GM23248 (cell line): ENCODE data around the gene VILL. TPM values are rescaled to one million over a fixed set of nuclear protein-coding genes. Genes with fewer than 3 reads are reported as not detected.
A peak's percentile ranks its signal among the peaks of the same experiment; 100 is the strongest.

Source experiments
- DNase-seq: peaks from one replicate; pipeline ENCODE4 v3.0.0-alpha.2; 2015
- H2AFZ ChIP-seq: fragments of 200-600 bp; sonication (generic); 2 replicates; pipeline ENCODE4 v1.6.1; 2016; ENCODE audit warnings: antibody characterized with exemption
- H3F3A ChIP-seq: fragments of 200-600 bp; sonication (generic); 2 replicates; pipeline ENCODE4 v1.6.1; 2016; ENCODE audit warnings: mild to moderate bottlenecking, antibody characterized with exemption, mixed run types; ENCODE audit not compliant: insufficient read depth
- H3K27ac ChIP-seq: fragments of 200-600 bp; sonication (generic); 2 replicates; pipeline ENCODE4 v1.5.1; 2016; ENCODE audit warnings: mild to moderate bottlenecking
- H3K27me3 ChIP-seq: fragments of 200-600 bp; sonication (generic); replicated peaks from 2 replicates; pipeline ENCODE4 v1.6.1; 2016; ENCODE audit warnings: mild to moderate bottlenecking; ENCODE audit not compliant: insufficient read depth
- H3K36me3 ChIP-seq: fragments of 200-600 bp; sonication (generic); 2 replicates; pipeline ENCODE4 v1.6.1; 2016; ENCODE audit warnings: low read depth, mild to moderate bottlenecking
- H3K4me1 ChIP-seq: fragments of 200-600 bp; sonication (generic); 2 replicates; pipeline ENCODE4 v1.6.1; 2016; ENCODE audit warnings: mild to moderate bottlenecking; ENCODE audit not compliant: insufficient read depth
- H3K4me2 ChIP-seq: fragments of 200-600 bp; sonication (generic); one replicate; pipeline ENCODE4 v1.6.1; 2016; ENCODE audit warnings: mild to moderate bottlenecking; ENCODE audit not compliant: unreplicated experiment
- H3K4me3 ChIP-seq: fragments of 200-600 bp; sonication (generic); 2 replicates; pipeline ENCODE4 v1.5.1; 2016; ENCODE audit warnings: mild to moderate bottlenecking
- H3K79me2 ChIP-seq: fragments of 200-600 bp; sonication (generic); 2 replicates; pipeline ENCODE4 v1.6.1; 2016; ENCODE audit warnings: mild to moderate bottlenecking; ENCODE audit not compliant: insufficient read depth
- H3K9ac ChIP-seq: fragments of 200-600 bp; sonication (generic); 2 replicates; pipeline ENCODE4 v1.6.1; 2016; ENCODE audit warnings: mild to moderate bottlenecking
- H3K9me2 ChIP-seq: fragments of 200-600 bp; sonication (generic); 2 replicates; pipeline ENCODE4 v1.6.1; 2016; ENCODE audit warnings: mixed run types, mild to moderate bottlenecking, moderate library complexity; ENCODE audit not compliant: insufficient read depth
- H3K9me3 ChIP-seq: fragments of 200-600 bp; sonication (generic); one replicate; pipeline ENCODE4 v1.6.1; 2017; ENCODE audit warnings: low read depth
- H4K20me1 ChIP-seq: fragments of 200-600 bp; sonication (generic); 2 replicates; pipeline ENCODE4 v1.6.0; 2016; ENCODE audit not compliant: insufficient read depth
- EZH2 ChIP-seq: fragments of 200-600 bp; sonication (generic); IDR thresholded peaks from 2 replicates; pipeline ENCODE4 v1.6.1; 2018; ENCODE audit warnings: antibody characterized with exemption, mild to moderate bottlenecking; ENCODE audit not compliant: insufficient read depth, poor library complexity, severe bottlenecking
- EZH2phosphoT487 ChIP-seq: fragments of 200-600 bp; sonication (generic); IDR thresholded peaks from 2 replicates; pipeline ENCODE4 v1.6.1; 2018; ENCODE audit warnings: antibody characterized with exemption, moderate library complexity, mild to moderate bottlenecking, low read depth; ENCODE audit not compliant: insufficient read depth
- WGBS, 2 experiments: methylation state at CpG; one replicate each; pipeline ENCODE4 v1.1.6; 2015 to 2017; ENCODE audit warnings: low lambda C conversion rate in 2 of 2, low coverage in 1 of 2; ENCODE audit errors: missing lambda C conversion rate in 2 of 2; 5-methylcytosine and 5-hydroxymethylcytosine counted together
- in situ Hi-C: fragments of 300-500 bp; cut with MboI; formaldehyde crosslinking; loops from 2 replicates; pipeline ENCODE4 v1.15.0; 2020
- polyA plus RNA-seq: library from polyadenylated mRNA; unstranded; fragments of >200 nt; fragmentation: Nextera tagmentation; extraction: Ambion mirVana; gene quantifications from 2 replicates; pipeline ENCODE4 v1.2.1, GENCODE V29; 2016
- total RNA-seq: library from RNA; depleted of rRNA; stranded (reverse); fragments of >200 nt; shearing (Covaris generic); gene quantifications from 2 replicates; pipeline ENCODE4 v1.2.3, GENCODE V29; 2014

Gene VILL
- total and polyA plus RNA-seq, 2 experiments from 2014 or later: 2.8 to 12.4 TPM

- Histone ChIP-seq H3K4me2 (no peak overlapping the region), H3K9me3 (no peaks in the 10 kb centered on the region), H3K27me3 (no peaks in the 10 kb centered on the region), H3K4me3 (no peak overlapping the region), H3K4me1 (peaks cover 29% of the 10 kb centered on the region), H3K9ac (no peak overlapping the region), H2AFZ (no peak overlapping the region), H3K9me2 (no peaks in the 10 kb centered on the region), H3K27ac (no peak overlapping the region), H4K20me1 (no peaks in the 10 kb centered on the region), H3K36me3 (no peaks in the 10 kb centered on the region), H3K79me2 (no peaks in the 10 kb centered on the region), H3F3A (peaks cover 27% of the 10 kb centered on the region)
- in situ Hi-C loops: no loop called here
- TF ChIP-seq EZH2 (no peak), EZH2phosphoT487 (no peak)
- DNase-seq: no peak
- WGBS, 2 experiments: 80 to 97% methylated on average over 3 to 4 of the region's 4 CpGs
These were observed 36.3 kb downstream of the VILL start for GRCh38 chr3:38026856-38027255.

GRCh38 chr3:38027466-38028465 lies 37.2 kb downstream of the VILL start:
- peak overlapping the region; percentile 51 for H3K4me2 ChIP-seq
- WGBS, 2 experiments: 80 to 83% methylated on average over 6 of the region's 6 CpGs
- H3K9ac ChIP-seq: peak overlapping the region; percentile 82; the same call in 1 of the 2 replicates
- no peaks in the 10 kb centered on the region for H3K9me2 ChIP-seq
- peaks cover 31% of the 10 kb centered on the region for H3K4me1 ChIP-seq
- no peaks in the 10 kb centered on the region for H3K27me3 ChIP-seq
- no peaks in the 10 kb centered on the region for H3K79me2 ChIP-seq
- H3K36me3 ChIP-seq: no peaks in the 10 kb centered on the region
- no peaks in the 10 kb centered on the region for H3K9me3 ChIP-seq
- no peak overlapping the region for H3K27ac ChIP-seq
- in situ Hi-C loops: no loop called here
- H3K4me3 ChIP-seq: no peak overlapping the region
- no peak for DNase-seq
- no peaks in the 10 kb centered on the region for H4K20me1 ChIP-seq
- peaks cover 27% of the 10 kb centered on the region for H3F3A ChIP-seq
- H2AFZ ChIP-seq: no peak overlapping the region
- TF ChIP-seq EZH2phosphoT487 (no peak), EZH2 (no peak)

GRCh38 chr3:38028621-38029361 lies 38.2 kb downstream of the VILL start:
- in situ Hi-C loops: no loop called here
- peak overlapping the region; percentile 82 for H3K9ac ChIP-seq
- no peaks in the 10 kb centered on the region for H3K9me3 ChIP-seq
- no peaks in the 10 kb centered on the region for H4K20me1 ChIP-seq
- no peaks in the 10 kb centered on the region for H3K79me2 ChIP-seq
- DNase-seq: peak; percentile 70
- no peaks in the 10 kb centered on the region for H3K27me3 ChIP-seq
- H3K27ac ChIP-seq: peak overlapping the region; percentile 25
- no peaks in the 10 kb centered on the region for H3K36me3 ChIP-seq
- TF ChIP-seq EZH2: no peak
- TF ChIP-seq EZH2phosphoT487: no peak
- peaks cover 31% of the 10 kb centered on the region for H3K4me1 ChIP-seq
- WGBS, 2 experiments: 9% methylated on average over 41 to 42 of the region's 45 CpGs
- H3K9me2 ChIP-seq: no peaks in the 10 kb centered on the region
- H3K4me3 ChIP-seq: peak overlapping the region; percentile 67
- H3F3A ChIP-seq: peaks cover 27% of the 10 kb centered on the region
- H3K4me2 ChIP-seq: peak overlapping the region; percentile 51
- peak overlapping the region; percentile 67 for H2AFZ ChIP-seq

GRCh38 chr3:38029400-38030125 lies 39.0 kb downstream of the VILL start, which contains the start of gene PLCD1:
PLCD1 (minus strand) TSS chr3:38029642; CDS start chr3:38029539, 103 bp downstream.
- in situ Hi-C loops: no loop called here
- WGBS, 2 experiments: 1 to 4% methylated on average over 26 to 43 of the region's 75 CpGs

More at GRCh38 chr3:38029400-38030125, 39.0 kb downstream of the VILL start, which contains the start of gene PLCD1:
- H3K4me1 ChIP-seq: peaks cover 31% of the 10 kb centered on the region
- H3K9ac ChIP-seq: peak within 1 kb of the TSS; percentile 82
- no peaks in the 10 kb centered on the region for H3K36me3 ChIP-seq
- TF ChIP-seq EZH2: no peak
- no peaks in the 10 kb centered on the region for H3K9me2 ChIP-seq
- peak within 1 kb of the TSS; percentile 67 for H3K4me3 ChIP-seq
- H3K27ac ChIP-seq: peak within 1 kb of the TSS; percentile 68
- H4K20me1 ChIP-seq: no peaks in the 10 kb centered on the region
- H3K27me3 ChIP-seq: no peaks in the 10 kb centered on the region
- H3F3A ChIP-seq: peaks cover 27% of the 10 kb centered on the region
- H3K79me2 ChIP-seq: no peaks in the 10 kb centered on the region
- peak within 1 kb of the TSS; percentile 51 for H3K4me2 ChIP-seq
- peak within 1 kb of the TSS; percentile 67 for H2AFZ ChIP-seq
- H3K9me3 ChIP-seq: no peaks in the 10 kb centered on the region
- peak; percentile 87 for DNase-seq
